Activated CD4-positive, alpha-beta memory T cell treated with anti-CD3 and anti-CD28 coated beads for 36 hours (primary cell): ENCODE data around the gene CRIP3. TPM values are rescaled to one million over a fixed set of nuclear protein-coding genes. Genes with fewer than 3 reads are reported as not detected.
"Not testable (repeated sequence)": the region's sequence is repeated elsewhere in the genome, so short reads cannot be mapped to it uniquely, and the experiment has no call there.

Experiments used
- CTCF ChIA-PET: fragments of 350-600 bp; sonication (Branson Sonifier 250); formaldehyde crosslinking; loops from one replicate; lab custom pipeline; 2021; ENCODE audit warnings: antibody characterized with exemption, inconsistent platforms; lab: Charles Lee
- POLR2A ChIA-PET: fragments of 350-600 bp; sonication (Branson Sonifier 250); formaldehyde crosslinking; loops from one replicate; lab custom pipeline; 2021; ENCODE audit warnings: antibody characterized with exemption; lab: Charles Lee
- DNase-seq: peaks from one replicate; pipeline ENCODE4 v3.0.0-alpha.2; 2020
- H3K27ac Mint-ChIP-seq: one replicate; pipeline ENCODE4 v1.8.0; 2021; ENCODE audit warnings: mixed read lengths
- H3K27me3 Mint-ChIP-seq: one replicate; pipeline ENCODE4 v1.8.0; 2021; ENCODE audit warnings: mixed read lengths
- H3K36me3 Mint-ChIP-seq: one replicate; pipeline ENCODE4 v1.8.0; 2021; ENCODE audit warnings: mixed read lengths
- H3K4me1 Mint-ChIP-seq: one replicate; pipeline ENCODE4 v1.8.0; 2021; ENCODE audit warnings: low read depth, mixed read lengths
- H3K4me3 Mint-ChIP-seq: one replicate; pipeline ENCODE4 v1.8.0; 2021; ENCODE audit warnings: mild to moderate bottlenecking, mixed read lengths
- H3K9me3 Mint-ChIP-seq: one replicate; pipeline ENCODE4 v1.8.0; 2021; ENCODE audit warnings: mixed read lengths
- intact Hi-C: fragments of 100-400 bp; cut with micrococcal nuclease; formaldehyde crosslinking; loops from one replicate; pipeline ENCODE4 v1.15.1; 2023
- total RNA-seq, 2 experiments: library from RNA; stranded (reverse); gene quantifications; one replicate each; pipeline ENCODE4 v1.2.3, GENCODE V29; 2021

The CRIP3 gene
- total RNA-seq, 2 experiments from 2014 or later, result 2.0 to 2.9 TPM

DNA sequence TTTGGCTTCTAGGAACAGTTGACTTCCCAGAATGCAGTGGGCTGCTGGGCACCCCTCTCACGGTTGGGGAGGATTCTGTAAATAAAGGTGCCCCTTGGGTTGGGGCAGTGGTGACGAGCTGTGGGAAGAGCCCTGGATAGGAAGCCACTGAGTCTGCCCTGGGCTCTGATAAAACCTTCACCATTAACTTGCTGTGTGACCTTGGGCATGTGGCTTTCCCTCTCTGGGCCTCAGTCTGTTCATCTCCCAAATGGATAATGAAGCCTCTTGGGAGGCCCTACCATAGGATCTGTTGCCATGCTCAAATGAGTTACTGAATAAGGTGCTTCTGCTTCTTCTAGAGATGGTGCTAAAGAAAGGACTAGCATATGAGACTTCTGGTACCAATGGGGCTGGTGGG is 3.7 kb downstream of the CRIP3 start:
- no peak for DNase-seq
- intact Hi-C loops, result no loop called here
- ChIA-PET POLR2A (no interaction called here), CTCF (no interaction called here)
- H3K36me3 Mint-ChIP-seq, result no peaks in the 10 kb centered on the region
- no peaks in the 10 kb centered on the region for H3K9me3 Mint-ChIP-seq
- H3K27me3 Mint-ChIP-seq, result no peaks in the 10 kb centered on the region
- no peak overlapping the region for H3K27ac Mint-ChIP-seq
- no peak overlapping the region for H3K4me3 Mint-ChIP-seq
- peaks cover 9% of the 10 kb centered on the region for H3K4me1 Mint-ChIP-seq

DNA sequence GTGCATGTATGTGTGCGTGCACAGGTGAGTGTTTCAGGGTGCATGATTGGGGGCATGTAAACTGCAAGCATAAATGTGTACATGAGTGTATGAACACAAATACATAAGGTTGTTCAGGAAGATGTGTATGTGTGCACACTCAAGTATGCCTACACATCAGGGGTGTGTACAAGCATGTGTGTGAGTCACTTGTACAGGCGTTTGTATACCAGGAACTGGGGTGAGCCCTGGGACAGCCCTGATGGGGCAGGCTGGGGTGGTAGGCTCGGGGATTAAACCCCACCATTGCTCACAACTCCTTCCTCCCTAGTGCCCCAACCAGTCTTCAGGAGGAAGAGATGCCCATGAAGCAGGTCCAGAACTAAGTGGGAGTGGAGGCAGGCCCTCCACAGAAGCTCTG is 4.3 kb downstream of the CRIP3 start:
- Mint-ChIP-seq H3K9me3 (no peaks in the 10 kb centered on the region), H3K4me3 (no peak overlapping the region), H3K27me3 (no peaks in the 10 kb centered on the region), H3K4me1 (peaks cover 8% of the 10 kb centered on the region), H3K27ac (no peak overlapping the region), H3K36me3 (no peaks in the 10 kb centered on the region)
- intact Hi-C loops, result no loop called here
- ChIA-PET CTCF (no interaction called here), POLR2A (no interaction called here)
- no peak for DNase-seq

DNA sequence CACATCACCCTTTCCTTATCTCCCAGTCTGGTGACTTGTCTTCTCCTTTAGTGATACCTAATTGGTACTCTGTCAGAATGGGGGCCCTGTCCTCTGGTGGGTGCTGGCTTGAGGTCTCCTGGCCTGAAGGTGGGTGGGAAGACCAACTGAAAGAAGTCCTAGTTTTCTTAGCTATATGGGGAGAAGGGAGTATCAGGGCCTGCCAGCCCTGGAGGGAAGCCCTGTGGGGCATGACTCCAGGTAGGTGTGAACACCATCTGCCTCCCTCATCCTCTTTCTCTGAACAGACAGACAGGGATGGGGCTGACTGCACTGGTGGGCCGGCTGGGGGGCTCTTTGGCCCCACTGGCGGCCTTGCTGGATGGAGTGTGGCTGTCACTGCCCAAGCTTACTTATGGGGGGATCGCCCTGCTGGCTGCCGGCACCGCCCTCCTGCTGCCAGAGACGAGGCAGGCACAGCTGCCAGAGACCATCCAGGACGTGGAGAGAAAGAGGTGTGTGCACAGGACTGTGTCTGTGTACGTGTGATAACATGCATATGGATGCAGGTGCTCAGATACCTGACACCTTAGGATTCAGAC is 4.8 kb downstream of the CRIP3 start:
- no peaks in the 10 kb centered on the region for H3K36me3 Mint-ChIP-seq
- peaks cover 3% of the 10 kb centered on the region for H3K4me1 Mint-ChIP-seq
- no peaks in the 10 kb centered on the region for H3K9me3 Mint-ChIP-seq
- POLR2A ChIA-PET, result no interaction called here
- no peak overlapping the region for H3K4me3 Mint-ChIP-seq
- no peak for DNase-seq
- CTCF ChIA-PET, result no interaction called here
- H3K27me3 Mint-ChIP-seq, result no peaks in the 10 kb centered on the region
- no peak overlapping the region for H3K27ac Mint-ChIP-seq
- intact Hi-C loops, result no loop called here

DNA sequence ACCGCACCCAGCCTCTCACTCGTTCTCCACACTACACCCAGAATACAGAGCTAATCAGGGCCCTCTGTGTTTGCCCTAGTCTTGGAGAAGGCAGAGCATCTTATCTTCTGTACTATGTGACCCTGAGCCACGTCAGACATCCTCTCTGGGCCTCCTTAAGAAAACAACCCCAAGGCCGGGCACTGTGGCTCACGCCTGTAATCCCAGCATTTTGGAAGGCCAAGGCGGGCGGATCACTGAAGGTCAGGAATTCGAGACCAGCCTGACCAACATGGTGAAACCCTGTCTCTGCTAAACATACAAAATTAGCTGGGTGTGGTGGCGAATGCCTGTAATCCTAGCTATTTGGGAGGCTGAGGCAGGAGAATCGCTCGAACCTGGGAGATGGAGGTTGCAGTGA is 5.6 kb downstream of the CRIP3 start:
- CTCF ChIA-PET, H3K9me3 Mint-ChIP-seq: not testable (repeated sequence)

DNA sequence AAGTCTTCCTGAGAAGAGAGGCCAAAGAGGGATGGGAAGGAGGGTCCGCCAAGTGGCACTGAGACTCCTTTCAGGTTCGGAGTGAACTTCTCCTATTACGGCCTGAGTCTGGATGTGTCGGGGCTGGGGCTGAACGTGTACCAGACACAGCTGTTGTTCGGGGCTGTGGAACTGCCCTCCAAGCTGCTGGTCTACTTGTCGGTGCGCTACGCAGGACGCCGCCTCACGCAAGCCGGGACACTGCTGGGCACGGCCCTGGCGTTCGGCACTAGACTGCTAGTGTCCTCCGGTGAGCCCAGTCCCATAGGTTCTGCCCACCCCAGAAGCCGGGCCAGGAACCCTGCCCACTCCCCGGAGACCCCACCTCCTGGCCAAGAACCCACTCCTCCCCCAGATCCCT is 6.5 kb downstream of the CRIP3 start:
- Mint-ChIP-seq H3K9me3 (no peaks in the 10 kb centered on the region), H3K4me3 (no peak overlapping the region), H3K27me3 (no peaks in the 10 kb centered on the region), H3K36me3 (no peaks in the 10 kb centered on the region), H3K4me1 (no peaks in the 10 kb centered on the region), H3K27ac (no peak overlapping the region)
- CTCF ChIA-PET, result no interaction called here
- DNase-seq, result no peak
- intact Hi-C loops, result no loop called here
- POLR2A ChIA-PET, result no interaction called here

More for the DNA sequence above, 5.6 kb downstream of the CRIP3 start:
- intact Hi-C loops, H3K27ac Mint-ChIP-seq, H3K4me3 Mint-ChIP-seq, H3K36me3 Mint-ChIP-seq, DNase-seq, POLR2A ChIA-PET, H3K27me3 Mint-ChIP-seq, H3K4me1 Mint-ChIP-seq: not testable (repeated sequence)

DNA sequence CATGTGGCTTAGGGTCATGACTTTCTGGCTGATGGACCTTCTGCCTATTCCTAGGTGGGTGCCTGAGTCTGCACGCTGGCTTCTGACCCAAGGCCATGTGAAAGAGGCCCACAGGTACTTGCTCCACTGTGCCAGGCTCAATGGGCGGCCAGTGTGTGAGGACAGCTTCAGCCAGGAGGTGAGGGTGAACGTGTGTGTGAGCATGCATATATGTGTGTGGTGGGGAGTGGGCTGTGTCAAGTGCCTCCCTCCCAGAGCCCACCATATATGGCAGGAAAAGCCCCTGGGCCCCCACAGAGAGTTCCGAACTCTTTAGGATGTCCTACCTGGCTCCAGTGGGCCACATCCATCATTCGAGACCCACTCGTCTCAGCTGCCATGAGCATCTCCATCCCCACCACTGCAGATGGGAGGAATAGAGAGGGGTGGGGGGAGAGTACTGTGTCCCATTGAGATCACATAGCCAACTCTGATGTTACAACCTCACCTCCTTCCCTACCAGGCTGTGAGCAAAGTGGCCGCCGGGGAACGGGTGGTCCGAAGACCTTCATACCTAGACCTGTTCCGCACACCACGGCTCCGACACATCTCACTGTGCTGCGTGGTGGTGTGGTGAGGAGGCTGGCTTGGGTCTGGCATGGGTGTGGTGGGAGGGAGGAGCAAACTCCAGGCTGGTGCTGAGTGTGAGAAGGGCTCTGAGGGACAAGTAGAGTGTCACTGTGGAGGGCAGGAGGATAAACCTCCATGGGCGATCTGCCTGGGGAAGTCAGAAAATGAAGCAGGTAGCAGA is 7.3 kb downstream of the CRIP3 start:
- no peaks in the 10 kb centered on the region for H3K36me3 Mint-ChIP-seq
- H3K27ac Mint-ChIP-seq, result no peak overlapping the region
- no peak for DNase-seq
- intact Hi-C loops, result no loop called here
- H3K27me3 Mint-ChIP-seq, result peaks cover 2% of the 10 kb centered on the region
- H3K4me1 Mint-ChIP-seq, result no peaks in the 10 kb centered on the region
- ChIA-PET CTCF (no interaction called here), POLR2A (no interaction called here)
- no peak overlapping the region for H3K4me3 Mint-ChIP-seq
- H3K9me3 Mint-ChIP-seq, result no peaks in the 10 kb centered on the region

DNA sequence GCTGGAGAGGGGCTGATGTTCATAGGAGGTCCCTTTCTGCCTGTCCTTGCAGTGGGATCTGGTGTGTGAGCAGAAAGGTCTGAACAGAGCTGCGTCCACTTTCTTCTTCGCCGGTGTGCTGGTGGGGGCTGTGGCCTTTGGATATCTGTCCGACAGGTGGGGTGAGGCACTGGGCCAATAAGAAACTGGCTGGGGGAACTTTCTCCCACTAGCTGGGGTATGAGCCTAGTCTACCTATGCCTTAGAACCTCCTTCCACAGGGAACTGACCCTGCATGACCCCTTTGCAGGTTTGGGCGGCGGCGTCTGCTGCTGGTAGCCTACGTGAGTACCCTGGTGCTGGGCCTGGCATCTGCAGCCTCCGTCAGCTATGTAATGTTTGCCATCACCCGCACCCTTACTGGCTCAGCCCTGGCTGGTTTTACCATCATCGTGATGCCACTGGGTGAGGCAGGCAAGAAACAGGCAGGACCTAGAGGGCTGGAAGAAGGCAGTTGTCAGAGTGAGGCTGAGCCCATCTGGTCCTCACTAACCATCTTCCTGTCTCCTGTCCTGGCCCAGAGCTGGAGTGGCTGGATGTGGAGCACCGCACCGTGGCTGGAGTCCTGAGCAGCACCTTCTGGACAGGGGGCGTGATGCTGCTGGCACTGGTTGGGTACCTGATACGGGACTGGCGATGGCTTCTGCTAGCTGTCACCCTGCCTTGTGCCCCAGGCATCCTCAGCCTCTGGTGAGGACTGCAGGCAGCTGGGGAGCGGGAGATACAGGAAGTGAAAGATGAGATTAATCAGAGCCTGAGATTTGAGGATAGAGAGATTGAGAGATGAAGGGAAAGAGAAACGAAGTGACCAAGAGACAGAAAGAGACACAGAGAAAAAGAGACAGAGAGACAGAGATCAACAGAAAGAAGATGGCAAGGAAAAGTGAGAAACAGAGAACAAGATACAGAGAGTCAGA is 9.0 kb downstream of the CRIP3 start:
- ChIA-PET POLR2A (no interaction called here), CTCF (interaction anchor here (0.6 to 0.9 kb wide), 2 partner anchors 17 to 36 kb away, joined by 3 read pairs; no protein-coding TSS in a partner anchor)
- H3K9me3 Mint-ChIP-seq, result no peaks in the 10 kb centered on the region
- no peak overlapping the region for H3K4me3 Mint-ChIP-seq
- no peak for DNase-seq
- H3K27me3 Mint-ChIP-seq, result peaks cover 2% of the 10 kb centered on the region
- intact Hi-C loops, result no loop called here
- no peak overlapping the region for H3K27ac Mint-ChIP-seq
- H3K36me3 Mint-ChIP-seq, result no peaks in the 10 kb centered on the region
- H3K4me1 Mint-ChIP-seq, result no peaks in the 10 kb centered on the region

DNA sequence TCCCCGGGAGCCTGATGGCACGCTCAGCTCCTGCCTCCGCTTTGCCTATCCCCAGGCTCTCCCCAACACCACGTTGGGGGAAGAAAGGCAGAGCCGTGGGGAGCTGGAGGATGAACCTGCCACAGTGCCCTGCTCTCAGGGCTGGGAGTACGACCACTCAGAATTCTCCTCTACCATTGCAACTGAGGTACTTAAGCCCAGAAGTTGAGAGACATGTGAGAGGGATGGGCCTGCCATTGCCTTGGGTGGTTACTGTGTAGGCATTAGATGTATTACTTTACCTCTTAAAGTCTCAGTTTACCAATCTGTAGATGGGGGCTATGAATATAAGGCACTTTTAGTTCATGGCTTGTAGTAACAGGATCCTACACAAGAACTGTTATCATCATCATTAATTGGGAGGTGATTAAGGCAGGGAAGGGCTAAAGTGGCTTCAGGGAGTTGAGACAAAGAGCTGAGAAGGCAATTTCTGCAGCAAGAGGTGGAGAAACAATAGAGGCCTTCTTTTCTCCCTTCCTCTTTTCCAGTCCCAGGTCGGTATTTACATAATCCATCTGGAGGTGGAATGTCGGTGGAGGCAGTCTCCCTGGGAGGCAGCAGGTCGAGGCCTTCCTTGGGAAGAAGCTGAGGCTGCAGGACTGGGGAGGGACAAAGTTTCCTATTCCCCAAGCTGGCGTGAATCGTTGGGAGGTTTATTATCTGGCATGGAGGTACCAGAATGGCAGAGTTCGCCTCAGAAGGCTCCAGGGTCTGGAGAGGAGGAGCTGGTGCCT is 9.9 kb downstream of the CRIP3 start:
- intact Hi-C loops, result no loop called here
- DNase-seq, result no peak
- Mint-ChIP-seq H3K27me3 (peaks cover 2% of the 10 kb centered on the region), H3K9me3 (no peaks in the 10 kb centered on the region), H3K27ac (no peak overlapping the region), H3K4me3 (no peak overlapping the region), H3K4me1 (no peaks in the 10 kb centered on the region), H3K36me3 (no peaks in the 10 kb centered on the region)
- CTCF ChIA-PET, result interaction anchor here (0.9 kb wide), 1 partner anchor 35 kb away, joined by 3 read pairs; no protein-coding TSS in a partner anchor
- POLR2A ChIA-PET, result no interaction called here

DNA sequence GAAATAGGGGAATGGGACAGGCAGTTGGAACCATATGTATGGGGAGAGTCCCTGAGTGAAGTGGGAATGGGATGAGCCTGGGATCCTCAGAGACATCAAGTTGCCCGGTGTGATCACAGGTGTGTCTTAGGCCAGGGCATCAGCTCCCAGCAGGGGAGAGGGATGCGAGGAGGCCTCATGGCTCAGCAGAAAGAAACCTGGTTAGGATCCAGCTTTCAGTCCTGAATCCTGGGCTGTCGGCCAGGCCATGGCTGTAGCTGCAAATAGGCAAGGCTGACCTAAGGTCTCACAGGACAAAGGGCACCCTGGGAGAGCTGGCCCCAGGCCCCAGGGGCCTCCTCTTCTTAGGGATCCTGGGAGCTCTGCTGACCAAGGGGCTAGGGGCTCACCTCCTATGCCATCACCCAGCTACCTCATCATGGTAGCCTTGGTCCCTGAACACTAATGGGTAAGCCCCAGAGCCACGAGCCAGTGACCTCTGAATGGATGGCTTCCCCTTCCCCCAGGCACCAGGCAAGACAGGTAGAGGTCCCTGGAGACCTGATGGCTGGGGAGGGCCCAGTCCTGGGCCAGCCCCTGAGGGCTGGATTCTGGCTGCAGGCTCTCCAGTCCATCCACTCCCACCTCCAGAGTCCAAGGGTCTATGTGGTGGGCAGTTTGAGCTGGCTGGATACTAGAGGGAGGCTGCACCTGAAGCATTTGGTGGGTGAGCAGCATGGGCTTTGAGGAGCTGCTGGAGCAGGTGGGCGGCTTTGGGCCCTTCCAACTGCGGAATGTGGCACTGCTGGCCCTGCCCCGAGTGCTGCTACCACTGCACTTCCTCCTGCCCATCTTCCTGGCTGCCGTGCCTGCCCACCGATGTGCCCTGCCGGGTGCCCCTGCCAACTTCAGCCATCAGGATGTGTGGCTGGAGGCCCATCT is 10.7 kb downstream of the CRIP3 start, which contains the start of gene SLC22A7:
SLC22A7 (plus strand) TSS at position 617 of the 921 bp plus-strand sequence; CDS start at position 716, 99 bp downstream.
- no peaks in the 10 kb centered on the region for H3K9me3 Mint-ChIP-seq
- ChIA-PET POLR2A (no interaction called here), CTCF (interaction anchor here (1.1 to 2.6 kb wide), 4 partner anchors 10 to 197 kb away, joined by 3 to 18 read pairs (median 4); partner anchors contain the start of gene CRIP3)
- no peak within 1 kb of the TSS for H3K4me3 Mint-ChIP-seq
- no peak for DNase-seq
- no peaks in the 10 kb centered on the region for H3K36me3 Mint-ChIP-seq
- intact Hi-C loops, result no loop called here
- H3K27ac Mint-ChIP-seq, result no peak within 1 kb of the TSS
- peaks cover 2% of the 10 kb centered on the region for H3K27me3 Mint-ChIP-seq
- no peaks in the 10 kb centered on the region for H3K4me1 Mint-ChIP-seq

DNA sequence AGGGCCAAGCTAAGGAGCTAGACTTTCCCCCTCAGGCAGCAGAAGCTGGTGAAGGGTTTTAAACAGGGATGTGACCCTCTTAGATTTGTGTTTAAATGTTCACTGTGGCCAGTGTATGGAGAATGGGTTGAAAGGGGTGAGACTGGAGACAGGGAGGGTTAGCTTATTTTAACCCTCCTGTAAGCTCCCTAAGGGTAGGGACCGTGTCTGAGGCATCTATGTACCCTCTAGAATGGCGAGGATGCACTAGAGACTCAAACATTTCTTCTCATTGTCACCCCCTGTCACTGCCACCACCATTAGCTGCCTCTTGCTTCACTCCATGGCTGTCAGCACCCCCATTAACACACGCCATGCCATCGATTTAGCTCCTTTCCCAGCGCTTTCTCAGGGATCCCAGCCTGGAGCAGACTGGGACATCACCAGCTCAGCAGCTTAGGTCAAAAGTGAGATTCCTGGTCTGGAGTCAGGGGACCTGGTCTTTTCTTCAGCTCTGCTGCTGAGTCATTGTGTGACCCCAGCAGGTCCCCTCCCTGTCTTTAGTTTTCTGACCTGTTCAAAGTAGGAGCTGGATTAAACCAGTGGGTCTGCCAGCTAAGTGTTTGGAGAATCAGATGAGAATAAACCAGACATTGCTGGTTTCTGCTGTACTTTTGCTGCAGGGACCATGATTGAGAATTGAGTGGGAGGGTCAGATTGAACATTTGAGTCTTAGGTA is 11.7 kb downstream of the CRIP3 start:
- Mint-ChIP-seq H3K27me3 (peaks cover 2% of the 10 kb centered on the region), H3K36me3 (no peaks in the 10 kb centered on the region), H3K9me3 (no peaks in the 10 kb centered on the region), H3K27ac (no peak overlapping the region), H3K4me3 (no peak overlapping the region), H3K4me1 (no peaks in the 10 kb centered on the region)
- intact Hi-C loops, result no loop called here
- DNase-seq, result no peak
- ChIA-PET POLR2A (interaction anchor here (1.3 kb wide), 1 partner anchor 11 kb away, joined by 3 read pairs; no protein-coding TSS in a partner anchor), CTCF (interaction anchor here (1.1 to 2.6 kb wide), 4 partner anchors 11 to 198 kb away, joined by 3 to 18 read pairs (median 4); partner anchors contain the start of gene CRIP3)
